DMS 273 treated with DMSO at 0.1 percent for 48 hours (cell line): ENCODE measurements around the gene MCTP1.

Experiments used
- DNase-seq: peaks from one replicate; lab custom pipeline; 2025; lab: John Stamatoyannopoulos, UW

The MCTP1 gene

DNA sequence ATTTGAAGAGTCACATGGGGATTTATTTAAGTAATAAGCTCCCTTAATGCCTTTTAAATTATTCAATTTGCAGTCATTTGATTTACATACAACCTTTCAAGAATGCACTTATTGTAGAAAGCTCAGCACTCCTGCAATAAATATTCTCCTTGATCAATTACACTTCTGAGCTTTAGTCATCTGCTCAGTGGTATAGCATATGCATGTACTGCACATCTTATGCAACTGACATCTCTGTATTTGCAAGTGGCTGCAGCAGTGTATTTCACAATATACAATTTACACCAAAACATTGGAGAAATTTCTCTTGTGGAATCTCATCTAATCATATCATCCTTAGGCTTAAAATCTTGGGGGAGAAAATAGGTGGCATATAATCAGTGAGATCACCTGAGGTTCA lies 340.7 kb downstream of the MCTP1 start:
- DNase-seq = no peak

DNA sequence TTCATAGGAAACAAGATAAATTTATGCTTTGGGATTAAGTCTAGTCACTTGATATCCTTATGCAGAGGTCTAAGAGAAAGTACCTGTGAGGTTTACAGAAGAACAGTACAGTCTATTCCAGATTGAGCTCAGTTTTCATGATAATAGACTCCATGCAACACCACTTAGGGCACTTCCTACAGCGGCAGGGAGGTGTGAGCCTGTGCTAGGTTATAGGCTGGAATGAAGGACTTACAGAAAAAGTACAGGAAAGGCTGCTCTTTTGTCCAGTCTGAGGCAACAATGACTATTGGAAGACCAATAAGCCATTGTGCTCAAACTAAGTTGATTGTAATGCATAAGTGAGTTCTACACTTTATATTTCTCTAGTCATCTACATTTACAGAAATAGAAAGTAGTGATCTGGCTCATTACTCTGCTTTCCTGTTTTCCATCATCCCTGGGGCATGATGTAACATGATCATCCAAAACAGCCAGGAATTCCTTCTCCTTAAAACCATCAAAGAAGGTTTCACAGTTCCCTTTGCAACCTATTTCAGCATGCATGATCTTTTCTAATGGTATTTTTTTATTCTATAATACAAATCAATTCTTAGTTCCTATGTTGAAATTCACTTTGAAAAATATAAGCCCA lies 343.7 kb downstream of the MCTP1 start:
- no peak for DNase-seq

DNA sequence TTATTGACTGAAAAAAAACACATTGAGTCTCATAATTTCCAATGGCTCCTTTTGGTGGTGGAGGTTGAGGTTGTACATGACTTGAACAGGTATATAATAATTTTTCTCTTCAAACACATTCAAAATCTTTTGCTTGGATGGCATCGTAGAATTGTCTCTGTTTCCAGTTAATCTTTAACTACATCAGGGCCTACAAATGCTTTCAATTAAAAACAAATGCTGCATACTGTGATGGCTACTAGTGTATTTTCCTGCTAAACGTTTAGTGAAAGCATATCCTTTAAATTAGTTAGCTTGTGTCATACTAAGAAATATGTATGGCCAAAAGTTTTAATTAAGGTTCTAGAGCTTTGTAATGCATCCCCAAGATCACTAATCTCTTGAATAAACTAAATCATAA lies 352.6 kb downstream of the MCTP1 start:
- DNase-seq = no peak

DNA sequence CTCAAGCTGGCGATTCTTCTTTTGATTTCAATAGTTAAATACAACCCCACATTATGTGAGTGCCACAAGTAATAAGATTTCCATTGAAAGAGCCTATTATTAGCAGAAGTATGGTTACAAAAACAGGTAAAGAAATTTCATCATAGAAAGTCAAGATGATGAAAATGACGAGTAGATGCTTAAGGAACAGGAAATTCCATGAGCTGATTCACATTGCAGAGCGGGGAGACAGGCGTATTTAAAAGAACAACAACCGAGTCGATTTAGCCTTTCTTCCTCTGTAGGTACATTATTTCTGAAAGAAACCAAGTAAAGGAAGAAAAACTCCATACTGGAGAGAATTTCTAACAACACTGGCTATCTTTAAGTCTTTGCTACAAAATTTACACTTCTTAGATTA lies 356.0 kb downstream of the MCTP1 start:
- no peak for DNase-seq

DNA sequence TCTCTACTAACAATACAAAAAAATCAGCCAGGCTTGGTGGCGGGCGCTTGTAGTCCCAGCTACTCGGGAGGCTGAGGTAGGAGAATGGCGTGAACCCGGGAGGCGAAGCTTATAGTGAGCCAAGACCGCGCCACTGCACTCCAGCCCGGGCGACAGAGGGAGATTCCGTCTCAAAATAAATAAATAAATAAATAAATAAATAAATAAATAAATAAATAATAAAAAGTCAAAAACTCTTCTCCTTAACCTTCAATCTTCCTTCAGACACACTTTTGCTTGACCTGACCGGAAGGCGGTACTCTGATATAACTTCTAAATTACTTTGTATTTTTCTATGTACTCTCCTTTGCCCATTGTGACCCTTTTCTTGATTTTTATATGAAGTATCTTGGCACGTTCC lies 364.3 kb downstream of the MCTP1 start:
- DNase-seq = no peak

DNA sequence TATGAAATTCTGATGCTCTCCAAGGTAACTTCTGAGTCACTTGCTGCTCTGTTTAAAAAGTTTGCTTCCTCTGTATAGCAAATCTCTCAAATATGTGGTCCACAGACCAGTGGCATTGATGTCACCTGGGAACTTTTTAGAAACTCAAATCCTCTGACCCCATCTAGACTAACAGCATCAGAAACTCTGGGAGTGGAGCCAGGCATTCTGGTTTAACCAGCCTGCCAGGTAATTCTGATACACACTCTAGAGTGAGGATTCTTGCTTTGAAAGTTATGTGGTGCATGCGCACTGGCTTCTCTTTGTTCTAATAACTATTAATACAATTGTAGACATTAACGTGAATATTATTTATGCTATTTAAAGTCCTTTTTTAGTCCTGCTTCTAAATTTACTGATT lies 368.3 kb downstream of the MCTP1 start:
- no peak for DNase-seq

DNA sequence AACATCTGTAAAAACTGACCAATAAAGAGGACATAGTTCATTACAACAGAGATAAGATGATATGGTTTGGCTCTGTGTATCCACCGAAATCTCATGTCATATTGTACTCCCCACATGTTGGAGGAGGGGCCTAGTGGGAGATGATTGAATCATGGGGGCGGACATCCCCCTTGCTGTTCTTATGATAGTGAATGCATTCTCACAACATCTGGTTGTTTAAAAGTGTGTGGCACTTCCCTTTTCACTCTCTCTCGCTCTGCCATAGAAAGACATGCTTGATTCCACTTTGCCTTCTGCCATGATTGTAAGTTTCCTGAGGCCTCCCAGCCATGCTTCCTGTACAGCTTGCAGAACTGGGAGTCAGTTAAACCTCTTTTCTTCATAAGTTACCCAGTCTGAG lies 373.6 kb downstream of the MCTP1 start:
- no peak for DNase-seq

DNA sequence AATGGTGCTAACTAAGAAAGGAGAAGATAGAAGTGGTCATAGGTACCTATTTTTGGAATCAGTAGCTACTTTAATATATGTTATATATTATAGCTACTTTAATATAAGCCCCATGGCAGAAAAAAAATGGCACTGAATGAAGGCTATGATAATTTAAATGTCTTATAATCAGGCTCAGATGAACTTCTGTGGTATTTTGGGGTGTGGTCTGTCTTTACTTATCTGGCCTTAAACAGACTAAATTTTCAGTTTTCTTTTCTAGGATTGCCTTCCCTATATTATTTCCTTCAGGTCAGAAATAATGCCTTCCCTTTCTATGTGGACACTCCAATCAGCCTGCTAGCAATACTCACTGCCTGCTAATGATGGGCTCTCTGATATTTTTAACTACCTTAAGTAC lies 374.2 kb downstream of the MCTP1 start:
- DNase-seq = no peak

DNA sequence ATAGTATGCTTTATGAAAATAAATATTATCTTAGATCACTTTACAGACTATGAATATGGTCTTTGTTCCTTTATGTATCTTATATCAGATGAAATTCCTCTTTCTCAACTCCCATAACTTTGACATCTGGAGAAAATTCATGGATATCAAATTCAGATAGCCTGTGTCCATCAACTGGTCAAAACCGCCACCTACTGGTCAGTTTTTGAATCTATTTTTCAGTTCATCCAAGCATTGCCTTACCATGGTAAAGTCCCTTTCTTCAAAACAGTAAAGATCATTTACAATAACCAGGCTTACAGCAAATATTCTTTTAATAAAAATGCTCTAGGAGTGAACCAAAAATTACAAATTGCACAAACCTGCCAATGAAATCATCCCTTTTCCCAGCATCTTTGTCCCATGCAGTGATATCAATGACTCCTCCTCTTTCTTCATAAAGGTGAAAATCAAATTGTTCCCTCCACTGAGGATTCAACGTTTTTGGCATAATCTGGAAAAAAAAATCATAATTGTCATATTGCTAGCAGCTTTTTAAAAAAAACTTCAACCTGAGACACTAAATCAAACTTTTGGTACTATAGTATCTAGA lies 375.9 kb downstream of the MCTP1 start:
- DNase-seq = no peak

DNA sequence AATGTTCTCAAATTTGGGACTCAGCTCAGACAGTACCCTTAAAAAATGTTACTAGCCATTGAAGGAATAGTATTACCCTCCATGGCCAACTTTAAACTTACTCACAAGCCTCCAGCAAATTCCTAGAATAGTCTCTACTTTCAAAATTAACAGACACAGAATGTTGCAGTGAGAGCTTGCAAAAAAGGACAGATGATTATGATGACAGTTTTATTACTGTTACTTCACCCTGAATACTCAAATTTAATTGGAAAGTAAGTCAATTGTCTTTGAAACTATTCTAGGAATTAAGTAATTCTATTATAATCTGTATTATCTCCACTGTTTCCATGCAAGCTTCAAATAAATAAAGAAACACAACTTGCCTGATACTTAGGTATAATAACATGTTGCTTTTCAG lies 378.1 kb downstream of the MCTP1 start:
- DNase-seq = no peak

DNA sequence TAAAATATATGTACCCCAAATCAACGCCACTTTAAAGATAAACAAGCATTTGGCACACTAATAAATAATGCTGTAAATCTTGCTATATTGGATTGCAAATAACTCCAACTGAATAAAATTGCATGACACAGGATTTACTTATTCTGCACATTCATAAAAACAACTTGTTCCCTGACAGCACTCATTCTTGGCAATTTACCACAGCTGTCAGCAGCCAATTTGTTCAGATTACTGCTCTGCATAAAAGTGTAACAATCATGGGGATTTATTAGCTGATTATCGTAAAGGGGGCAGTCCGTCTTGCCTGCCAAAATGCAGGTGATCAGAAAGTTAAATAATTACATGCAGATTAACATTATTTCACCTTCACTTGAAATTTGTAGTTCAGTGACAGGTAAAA lies 381.2 kb downstream of the MCTP1 start:
- no peak for DNase-seq

DNA sequence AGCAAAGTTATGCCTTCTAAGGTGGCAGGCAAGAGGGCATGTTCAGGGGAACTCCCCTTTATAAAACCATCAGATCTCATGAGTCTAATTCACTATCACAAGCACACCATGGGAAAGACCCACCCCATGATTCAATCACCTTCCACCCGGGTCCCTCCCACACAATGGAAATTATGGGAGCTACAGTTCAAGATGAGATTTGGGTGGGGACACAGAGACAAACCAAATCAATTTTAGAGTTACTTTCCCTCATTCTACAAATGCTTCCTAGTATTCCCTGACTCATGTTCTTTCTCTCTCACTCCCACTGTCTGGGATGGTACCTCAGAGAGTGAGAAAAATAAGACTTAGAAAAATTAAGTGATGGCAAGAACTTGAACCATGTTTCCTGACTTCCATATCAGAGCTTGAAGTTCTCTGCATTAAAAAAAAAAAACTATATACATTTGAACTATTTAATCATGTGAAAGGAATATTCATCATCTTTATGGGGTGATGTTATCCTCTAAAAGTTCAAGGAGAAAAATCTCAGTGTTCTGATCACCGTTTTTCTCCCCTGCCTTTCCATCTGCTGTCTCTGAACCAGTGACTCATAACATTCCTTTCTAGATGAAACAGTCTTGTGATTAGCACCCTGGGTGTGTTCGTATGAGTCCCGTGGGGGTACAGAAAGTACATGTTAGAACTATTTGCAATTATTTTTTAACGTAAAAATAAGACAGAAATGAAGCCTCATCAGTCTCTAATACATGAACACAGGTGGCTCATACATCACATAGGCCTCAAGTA lies 383.5 kb downstream of the MCTP1 start:
- DNase-seq = no peak

DNA sequence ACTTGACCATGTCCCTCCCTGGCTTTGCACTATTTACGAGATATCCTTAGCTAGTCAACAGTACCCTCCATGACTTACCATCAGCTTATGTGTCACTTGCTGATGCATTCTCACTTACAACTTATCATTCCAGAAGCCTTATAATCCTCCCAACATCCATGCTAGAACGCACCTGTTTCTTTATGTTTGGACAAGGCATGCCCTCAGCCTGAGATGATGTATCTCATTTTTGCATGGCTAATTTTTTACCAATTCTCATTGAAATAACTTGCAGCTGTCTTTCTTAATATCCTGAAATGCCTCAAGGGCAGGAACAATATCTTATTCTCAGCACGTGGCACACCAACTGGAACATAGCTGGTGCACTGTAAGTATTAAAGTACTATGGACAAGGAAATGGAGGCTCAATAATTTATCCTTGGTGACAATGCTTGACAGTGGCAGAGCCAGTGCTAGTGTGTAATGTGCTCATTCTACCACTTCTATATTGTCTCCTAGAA lies 384.8 kb downstream of the MCTP1 start:
- DNase-seq = no peak

DNA sequence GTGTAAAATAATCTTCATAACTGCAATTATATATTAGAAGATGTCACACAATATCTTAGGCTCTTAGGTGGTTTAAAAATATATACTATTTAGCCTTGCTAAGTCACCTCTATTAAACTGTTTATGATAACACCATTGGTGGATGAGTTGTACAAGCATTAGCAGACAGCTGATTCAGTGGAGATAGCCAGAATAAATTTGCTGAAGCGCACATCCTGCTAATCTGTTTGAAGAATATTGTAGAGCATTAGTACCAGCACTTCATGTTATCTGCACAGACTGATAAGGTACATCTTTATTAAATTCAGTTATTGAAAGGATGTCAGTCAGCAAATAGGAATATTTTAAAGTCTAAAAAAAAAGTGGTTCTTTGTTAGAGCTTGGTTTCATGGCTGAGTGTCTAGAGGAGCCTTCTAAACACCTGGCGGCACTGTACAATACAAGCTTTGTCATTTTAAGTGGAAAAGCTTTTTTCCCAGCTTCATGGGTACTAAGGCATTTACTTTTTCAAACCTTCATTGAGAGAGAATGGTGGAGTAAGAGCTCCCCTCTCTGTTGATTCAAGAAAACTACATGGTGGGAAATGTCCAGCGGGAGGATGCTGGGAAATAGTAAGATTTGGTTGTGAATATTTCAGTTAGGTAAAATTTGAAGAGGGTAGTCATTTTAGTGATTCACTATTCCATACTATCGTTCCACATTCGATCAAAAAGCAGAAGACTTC lies 391.3 kb downstream of the MCTP1 start:
- DNase-seq = no peak

DNA sequence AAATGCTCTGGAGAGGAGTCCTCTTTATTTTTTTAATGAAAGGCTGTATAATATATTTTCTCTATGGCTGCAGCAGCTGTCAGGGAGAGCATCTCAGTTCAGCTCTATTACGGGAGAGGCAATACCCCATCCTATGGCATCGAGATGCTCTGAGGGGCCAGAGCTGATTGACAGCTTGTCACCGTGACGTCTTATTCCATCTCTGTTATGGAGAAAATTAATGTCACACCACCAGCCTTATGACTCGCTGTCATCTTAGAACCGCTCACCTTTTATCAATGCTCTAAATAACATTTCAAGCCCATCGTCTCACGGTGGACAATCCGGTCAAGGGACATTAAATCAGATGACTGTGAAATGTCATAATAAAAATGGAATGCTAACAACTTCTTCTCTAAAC lies 392.9 kb downstream of the MCTP1 start:
- DNase-seq = no peak

DNA sequence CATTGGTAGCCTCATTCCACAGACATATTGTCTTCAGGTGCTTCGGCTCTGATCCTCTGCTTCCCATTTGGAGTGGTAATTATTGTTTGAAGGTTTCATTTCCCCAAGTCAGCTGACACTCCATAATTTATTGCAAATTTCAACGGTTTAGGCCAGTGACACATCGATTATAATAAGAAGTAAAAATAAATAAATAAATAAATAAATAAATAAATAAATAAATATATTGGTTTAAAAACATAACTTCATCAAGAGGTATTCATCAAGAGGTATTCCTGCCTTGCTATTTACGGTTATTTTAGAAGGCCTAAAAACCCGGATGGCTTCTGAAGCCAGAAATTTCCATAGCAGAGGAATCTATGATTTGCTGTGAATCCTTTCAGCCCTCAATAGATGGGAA lies 393.3 kb downstream of the MCTP1 start:
- DNase-seq = no peak

DNA sequence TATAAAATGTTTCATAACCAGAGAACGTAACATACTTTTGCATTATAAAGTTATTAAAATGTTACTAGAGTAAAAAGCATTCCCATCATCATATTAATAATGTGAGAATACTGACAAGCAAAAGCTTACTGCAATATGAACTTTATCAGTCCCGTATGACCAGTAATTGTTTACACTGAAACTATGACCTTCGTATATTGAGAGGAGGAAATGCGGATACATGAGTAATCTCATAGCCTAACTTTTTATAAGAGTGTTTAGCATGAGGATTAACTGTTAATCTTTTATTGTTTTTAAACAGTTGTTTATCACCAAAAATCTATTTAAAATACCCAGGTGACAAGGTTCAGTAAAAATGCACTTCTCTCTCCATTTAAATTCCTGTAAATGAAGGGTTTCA lies 394.0 kb downstream of the MCTP1 start:
- no peak for DNase-seq

DNA sequence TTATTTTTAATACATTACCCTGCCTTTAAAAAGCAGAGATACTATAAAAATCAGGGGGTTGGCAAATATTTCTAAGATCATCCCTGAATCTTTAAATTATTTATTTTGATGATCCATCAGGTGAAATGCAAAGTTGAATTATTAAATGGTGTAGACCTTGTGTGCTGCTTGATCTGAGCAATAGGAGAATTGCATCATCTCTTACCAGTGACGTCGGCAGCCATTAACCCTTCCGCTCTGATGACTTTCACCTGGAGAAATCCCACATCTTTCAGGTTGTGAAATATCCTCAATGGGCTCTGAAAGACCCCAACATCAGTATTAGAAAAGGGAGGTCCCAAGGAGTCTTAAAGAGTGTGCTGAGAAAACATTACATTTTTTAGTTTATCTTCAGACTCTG lies 396.2 kb downstream of the MCTP1 start:
- no peak for DNase-seq

DNA sequence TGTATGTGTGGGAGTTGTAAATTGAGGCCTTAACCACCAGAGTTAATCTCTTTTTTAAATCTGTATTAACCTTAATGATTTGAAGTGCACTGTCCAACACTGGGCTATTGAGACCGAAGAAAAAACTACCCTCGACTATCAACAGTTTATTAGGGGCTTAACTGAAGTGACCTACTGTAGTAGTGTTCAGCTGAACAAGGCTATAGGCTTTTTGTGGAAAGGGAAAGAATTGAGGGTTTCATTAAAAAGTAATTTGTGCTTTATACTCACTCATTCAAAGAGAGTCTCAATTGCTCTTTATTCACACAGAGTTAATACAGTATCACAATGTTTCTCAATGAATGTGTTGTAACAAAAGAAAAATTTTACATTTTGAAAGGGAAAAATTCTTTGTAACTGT lies 399.0 kb downstream of the MCTP1 start:
- no peak for DNase-seq

DNA sequence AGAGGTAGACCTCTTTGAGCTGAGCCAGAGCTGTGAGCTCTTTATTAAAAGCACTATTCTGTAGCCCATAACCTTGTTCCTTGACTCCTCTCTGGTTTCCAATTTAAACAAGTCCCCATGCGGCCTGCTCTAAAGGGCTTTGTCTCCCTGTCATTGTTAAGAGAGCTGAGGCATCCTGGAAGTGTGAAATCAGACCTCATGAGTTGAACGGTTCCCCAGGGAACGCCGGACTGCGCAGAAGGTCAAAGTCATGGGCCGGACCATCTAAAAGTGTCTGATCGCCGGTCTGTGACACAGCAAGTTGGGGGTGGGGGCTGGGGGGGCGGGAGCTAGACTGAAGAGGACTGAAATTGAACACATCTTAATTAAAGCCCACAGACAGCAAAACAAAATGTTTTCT lies 400.6 kb downstream of the MCTP1 start:
- DNase-seq = no peak

DNA sequence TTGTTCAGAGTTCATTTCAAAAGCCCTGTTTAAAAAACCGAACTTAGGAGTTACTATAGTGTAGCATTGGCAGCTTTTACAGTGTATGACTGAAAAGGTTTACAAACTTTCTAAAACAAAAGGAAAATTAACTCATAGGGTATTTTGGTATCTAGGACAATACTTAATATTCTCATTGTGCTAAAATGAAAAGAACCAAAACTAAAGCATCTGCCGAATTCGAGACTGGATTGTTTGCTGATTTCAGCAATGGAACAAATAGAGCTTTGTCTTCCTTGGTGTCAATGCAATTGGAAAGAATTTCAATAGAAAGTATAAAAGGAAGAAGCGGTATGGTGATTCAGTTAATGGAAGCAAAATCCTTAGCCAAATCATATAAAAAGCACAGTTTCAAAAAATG lies 412.4 kb downstream of the MCTP1 start:
- DNase-seq = no peak

DNA sequence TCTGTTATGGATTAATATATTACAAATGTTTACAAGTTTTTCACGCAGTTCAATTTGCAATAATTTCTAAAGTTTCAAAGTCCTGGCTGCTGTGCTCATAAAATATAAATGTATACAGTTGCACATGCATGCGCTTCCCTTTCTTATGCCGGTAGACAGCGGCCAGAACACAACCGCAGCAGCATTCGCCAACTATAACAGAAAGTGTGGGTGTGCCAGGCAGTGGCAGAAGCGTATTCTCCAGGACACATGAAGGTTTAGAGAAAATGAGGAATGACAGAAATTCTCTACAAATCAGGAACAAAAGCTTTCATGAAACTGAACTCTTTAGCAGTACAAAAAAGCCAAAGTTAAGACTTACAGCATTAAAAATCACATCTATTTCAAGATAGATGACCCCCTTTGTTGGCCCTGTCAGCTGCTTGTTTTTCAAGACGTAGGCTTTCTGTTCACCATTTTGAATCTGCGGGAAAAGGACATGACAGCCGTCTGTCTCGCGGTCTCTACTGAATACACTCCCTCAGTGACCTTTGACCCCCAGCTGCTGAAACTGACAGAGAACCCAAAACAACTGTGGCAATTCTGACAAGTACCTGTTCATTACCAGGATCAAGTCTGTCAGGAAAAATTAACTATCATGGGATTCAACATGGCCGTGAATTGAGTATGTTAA lies 414.2 kb downstream of the MCTP1 start:
- DNase-seq = no peak
